ENCODE measurements around the gene GRAMD2A. TPM values are rescaled to one million over a fixed set of nuclear protein-coding genes. Genes with fewer than 3 reads are reported as not detected.

Gene GRAMD2A
- total RNA-seq, 1 experiment from 2014 or later, result 1.3 TPM

DNA sequence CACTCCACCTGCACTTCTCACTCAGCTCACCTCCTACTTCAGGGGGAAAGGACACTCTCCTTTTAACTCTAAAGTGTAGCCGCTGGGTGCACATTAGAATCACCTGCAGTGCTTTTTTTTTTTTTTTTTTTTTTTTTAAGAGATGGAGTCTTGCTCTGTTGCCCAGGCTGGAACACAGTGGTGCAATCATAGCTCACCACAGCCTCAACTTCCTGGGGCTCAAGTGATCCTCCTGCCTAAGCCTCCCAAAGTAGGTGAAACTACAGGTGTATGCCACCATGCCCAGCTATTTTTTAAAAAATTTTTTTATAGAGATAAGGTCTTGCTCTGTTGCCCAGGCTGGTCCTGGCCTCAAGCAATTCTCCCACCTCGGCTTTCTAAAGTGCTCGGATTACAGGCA is 20.8 kb downstream of the GRAMD2A start:
- no peaks in the 10 kb centered on the region for H4K20me1 ChIP-seq (ENCODE audit: control insufficient read depth, insufficient read depth, insufficient read length)
- no peak overlapping the region for H3K56ac ChIP-seq (ENCODE audit: insufficient read length, low read depth, low read length)
- no peaks in the 10 kb centered on the region for H3K27me3 ChIP-seq (ENCODE audit: insufficient read depth, low read length)
- H4K5ac ChIP-seq (ENCODE audit: insufficient read length, low read depth, low read length), result no peak overlapping the region
- H2BK20ac ChIP-seq (ENCODE audit: low read depth, low read length, poor library complexity, severe bottlenecking), result no peak overlapping the region
- H2AFZ ChIP-seq (ENCODE audit: low read length), result no peak overlapping the region
- Mint-ChIP-seq H3K4me3 (no peak overlapping the region), H3K36me3 (ENCODE audit: insufficient read depth in 1 of 3, low read depth in 3 of 3) (no peaks in the 10 kb centered on the region), H3K27me3 (ENCODE audit: low read depth) (peaks cover 2% of the 10 kb centered on the region; the same call in 1 of the 2 replicates), H3K4me1 (peaks cover 6 to 11% of the 10 kb centered on the region in 2 experiments), H3K27ac (no peak overlapping the region), H3K9me3 (no peaks in the 10 kb centered on the region)
- WGBS (ENCODE audit: extremely low coverage, insufficient read length, low lambda C conversion rate), result no CpG with 5 or more reads among the region's 3 CpGs
- H3K4me1 ChIP-seq (ENCODE audit: insufficient read depth, low read length), result no peaks in the 10 kb centered on the region
- no peaks in the 10 kb centered on the region for H3K79me1 ChIP-seq (ENCODE audit: insufficient read depth, low read depth, low read length, poor library complexity, severe bottlenecking)
- H2BK120ac ChIP-seq (ENCODE audit: low read depth, low read length, poor library complexity, severe bottlenecking), result no peak overlapping the region
- no peak overlapping the region for H3K4ac ChIP-seq (ENCODE audit: low read depth, low read length)
- H3K9ac ChIP-seq (ENCODE audit: extremely low read depth, insufficient read length, low read length), result no peak overlapping the region
- no peak overlapping the region for H2BK15ac ChIP-seq (ENCODE audit: low read depth, low read length)
- H3K4me2 ChIP-seq (ENCODE audit: insufficient read depth, insufficient read length, low read length), result no peak overlapping the region
- no peaks in the 10 kb centered on the region for H3K79me2 ChIP-seq (ENCODE audit: insufficient read depth, low read length)
- H3K9me3 ChIP-seq (ENCODE audit: control insufficient read depth, low read depth, low read length), result no peaks in the 10 kb centered on the region
- no peak overlapping the region for H2BK12ac ChIP-seq (ENCODE audit: insufficient read length, low read depth, low read length)
- H3K23ac ChIP-seq (ENCODE audit: insufficient read length, low read depth, low read length), result no peak overlapping the region
- no peak for DNase-seq
- no peak overlapping the region for H3K14ac ChIP-seq (ENCODE audit: insufficient read depth, low read length)
- H2BK5ac ChIP-seq (ENCODE audit: insufficient read length, low read length), result no peak overlapping the region
- no peak overlapping the region for H3K27ac ChIP-seq (ENCODE audit: insufficient read length, low read depth, low read length)
- no peak overlapping the region for H3K18ac ChIP-seq (ENCODE audit: insufficient read length, low read depth, low read length)
- H3K23me2 ChIP-seq (ENCODE audit: insufficient read length, low read depth, low read length, poor library complexity, severe bottlenecking), result peaks cover 4% of the 10 kb centered on the region
- no peak overlapping the region for H3T11ph ChIP-seq (ENCODE audit: low read length)
- no peak overlapping the region for H2AK5ac ChIP-seq (ENCODE audit: insufficient read length, low read length)
- no peak overlapping the region for H4K91ac ChIP-seq (ENCODE audit: insufficient read length, low read depth, low read length)
- TF ChIP-seq, protein P1, sequence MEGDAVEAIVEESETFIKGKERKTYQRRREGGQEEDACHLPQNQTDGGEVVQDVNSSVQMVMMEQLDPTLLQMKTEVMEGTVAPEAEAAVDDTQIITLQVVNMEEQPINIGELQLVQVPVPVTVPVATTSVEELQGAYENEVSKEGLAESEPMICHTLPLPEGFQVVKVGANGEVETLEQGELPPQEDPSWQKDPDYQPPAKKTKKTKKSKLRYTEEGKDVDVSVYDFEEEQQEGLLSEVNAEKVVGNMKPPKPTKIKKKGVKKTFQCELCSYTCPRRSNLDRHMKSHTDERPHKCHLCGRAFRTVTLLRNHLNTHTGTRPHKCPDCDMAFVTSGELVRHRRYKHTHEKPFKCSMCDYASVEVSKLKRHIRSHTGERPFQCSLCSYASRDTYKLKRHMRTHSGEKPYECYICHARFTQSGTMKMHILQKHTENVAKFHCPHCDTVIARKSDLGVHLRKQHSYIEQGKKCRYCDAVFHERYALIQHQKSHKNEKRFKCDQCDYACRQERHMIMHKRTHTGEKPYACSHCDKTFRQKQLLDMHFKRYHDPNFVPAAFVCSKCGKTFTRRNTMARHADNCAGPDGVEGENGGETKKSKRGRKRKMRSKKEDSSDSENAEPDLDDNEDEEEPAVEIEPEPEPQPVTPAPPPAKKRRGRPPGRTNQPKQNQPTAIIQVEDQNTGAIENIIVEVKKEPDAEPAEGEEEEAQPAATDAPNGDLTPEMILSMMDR (conservative IDR thresholded peaks at IDR 0.05), result no peak
- no peak overlapping the region for H4K8ac ChIP-seq (replicated peaks; ENCODE audit: insufficient read length, low read depth, low read length)
